ENCODE data around the gene LRRC1. TPM values are rescaled to one million over a fixed set of nuclear protein-coding genes. Genes with fewer than 3 reads are reported as not detected.

LRRC1 gene
- total and polyA plus RNA-seq, 2 of the 13 experiments (the other 11 are each of a cell fraction or from before 2014, with no cell fraction given) = 15.6 to 27.7 TPM

GRCh38 chr6:53899512-53899911 lies 104.7 kb downstream of the LRRC1 start:
- Histone ChIP-seq H3K9me3 (ENCODE audit: low read length) (no peaks in the 10 kb centered on the region), H3K27ac (ENCODE audit: extremely low read length, insufficient read depth, low read length) (no peak overlapping the region), H4K20me1 (ENCODE audit: insufficient read depth, low read length) (no peaks in the 10 kb centered on the region), H3K36me3 (replicated peaks in 1 of 2; ENCODE audit: control insufficient read depth in 1 of 2, insufficient read depth in 2 of 2, low read length in 2 of 2) (peaks cover 8 to 40% of the 10 kb centered on the region in 2 experiments; a peak in 4 of 5 replicates), H3K4me3 (replicated peaks in 1 of 3; ENCODE audit: insufficient read depth in 1 of 3, low read depth in 2 of 3, low read length in 3 of 3) (no peak overlapping the region), H3K4me1 (ENCODE audit: insufficient read depth, low read length) (0 out of 2 replicates have a peak, but pooled peaks cover 7% of the 10 kb centered on the region), H3K79me2 (ENCODE audit: insufficient read depth, low read length) (no peaks in the 10 kb centered on the region), H2AFZ (ENCODE audit: low read length) (no peak overlapping the region), H3K9ac (ENCODE audit: insufficient read depth, low read depth, low read length) (no peak overlapping the region), H3K27me3 (ENCODE audit: control insufficient read depth in 1 of 2, insufficient read depth in 2 of 2, low read length in 2 of 2) (no peaks in the 10 kb centered on the region), H3K4me2 (ENCODE audit: low read depth, low read length) (no peak overlapping the region)
- in situ Hi-C loops (cut with HindIII; ENCODE audit: extremely low pct_ligation_motif_present, low pct_unique_long_range_greater_than_20kb) = no loop called here
- FAIRE-seq (no peak), ATAC-seq (no peak), DNase-seq (ENCODE audit: low spot score) (no peak)
- 97% methylated on average over 5 of the region's 5 CpGs for WGBS (ENCODE audit: low lambda C conversion rate)
- intact Hi-C loops (cut with micrococcal nuclease; ENCODE audit: unreplicated experiment) = loop anchor here (10.0 kb wide), 1 partner anchor 105 kb away; the partner anchor contains the start of gene LRRC1
- ChIA-PET POLR2A (no interaction called here), CTCF (ENCODE audit: low intra/inter-chr PET ratio, low total read pairs) (no interaction called here)
- TF ChIP-seq HDAC1 (CRISPR knock-in tag; IDR thresholded peaks at IDR 0.05) = no peak
- TF ChIP-seq FOSL1 (CRISPR knock-in tag; IDR thresholded peaks at IDR 0.05; ENCODE audit: borderline replicate concordance) = no peak
- TF ChIP-seq ZSCAN30 (CRISPR knock-in tag; IDR thresholded peaks at IDR 0.05) = no peak
- no peak for TF ChIP-seq ZNF44 (CRISPR knock-in tag; IDR thresholded peaks at IDR 0.05)
- no peak for TF ChIP-seq ZNF235 (CRISPR knock-in tag; IDR thresholded peaks at IDR 0.05; ENCODE audit: borderline replicate concordance)
- no peak for TF ChIP-seq THAP9 (CRISPR knock-in tag; IDR thresholded peaks at IDR 0.05; ENCODE audit: borderline replicate concordance)
- TF ChIP-seq ZNF644 (CRISPR knock-in tag; IDR thresholded peaks at IDR 0.05; ENCODE audit: low read depth) = no peak
- no peak for TF ChIP-seq SMAD9 (CRISPR knock-in tag; IDR thresholded peaks at IDR 0.05)
- no peak for TF ChIP-seq ZNF136 (CRISPR knock-in tag; IDR thresholded peaks at IDR 0.05; ENCODE audit: low read depth)
- no peak for TF ChIP-seq ZFP36L1 (CRISPR knock-in tag; IDR thresholded peaks at IDR 0.05)
- no peak for TF ChIP-seq HNF4A (CRISPR knock-in tag; IDR thresholded peaks at IDR 0.05)
- BruUV-seq (replicated peaks) = no TSS peak

All from HepG2 (cell line).